Left ventricle myocardium superior (tissue), 1 donor: Measurements from ENCODE around the gene FREY1. TPM values are rescaled to one million over a fixed set of nuclear protein-coding genes. Genes with fewer than 3 reads are reported as not detected.

Source experiments
- total RNA-seq: library from RNA; stranded (reverse); fragmentation: NEBNext Ultra II Directional; extraction: Animal tissue kit (Norgen Biotek cat#: 25700); gene quantifications from one replicate; pipeline ENCODE4 v1.2.1, GENCODE V29; 2021
- donor health status: DM: no; HTN: yes; CAD: no; lungs with severe emphysema.

The FREY1 gene
- total RNA-seq, 1 donor from 2014 or later = 0.52 TPM

Other genes starting within 250 kb of the FREY1 start
- gene CHST1, start 241.6 kb downstream of the FREY1 start, total RNA-seq = 2.5 TPM
- gene SLC35C1, start 102.1 kb downstream of the FREY1 start, total RNA-seq = 5.1 TPM
- 90.1 TPM for gene CRY2, start 59.8 kb downstream of the FREY1 start, total RNA-seq
- gene MAPK8IP1, start 21.6 kb downstream of the FREY1 start, total RNA-seq = 4.4 TPM
- 8.6 TPM for gene PEX16, start 10.6 kb upstream of the FREY1 start, total RNA-seq
- gene LARGE2, start 15.4 kb upstream of the FREY1 start, total RNA-seq = not detected
- gene PHF21A, start 214.2 kb upstream of the FREY1 start, total RNA-seq = 36.2 TPM